GM19397 (cell line): ENCODE results near the gene ACBD3.
"Not testable (repeated sequence)": the region's sequence is repeated elsewhere in the genome, so short reads cannot be mapped to it uniquely, and the experiment has no call there.

Experiments used
- ATAC-seq: cut with Tn5 transposase; IDR thresholded peaks from one replicate; pipeline ENCODE4 v1.9.1; 2021; ENCODE audit warnings: mild to moderate bottlenecking, moderate library complexity; ENCODE audit not compliant: unreplicated experiment

ACBD3 gene

GRCh38 chr1:226186124-226187018 is at the start of gene ACBD3:
Gene ACBD3, minus strand, starts transcription at chr1:226186741. Its CDS starts 66 bp downstream, at chr1:226186675.
- peak; percentile 94 for ATAC-seq

GRCh38 chr1:226233806-226234205 is 47.3 kb upstream of the ACBD3 start:
- no peak for ATAC-seq

DNA sequence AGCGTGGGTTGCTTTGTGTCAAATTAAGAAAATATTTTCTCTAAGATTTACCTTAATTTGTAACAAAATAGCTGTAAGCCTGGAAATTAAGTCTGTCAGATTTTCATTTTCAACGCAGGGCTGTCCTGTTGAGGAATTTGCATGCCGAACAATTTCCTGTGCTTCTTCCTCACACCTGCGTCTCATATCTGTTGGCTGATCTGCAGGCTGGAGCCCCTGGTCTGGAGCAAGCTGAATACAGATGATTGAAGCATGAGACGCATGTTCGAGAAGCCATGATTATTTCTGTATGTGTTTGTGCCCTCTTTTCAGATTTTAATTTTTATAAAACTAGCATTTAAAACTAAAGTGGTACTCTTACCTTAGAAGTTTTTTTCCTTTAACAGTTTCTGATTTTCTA is 46.8 kb upstream of the ACBD3 start:
- ATAC-seq: peak; percentile 63

DNA sequence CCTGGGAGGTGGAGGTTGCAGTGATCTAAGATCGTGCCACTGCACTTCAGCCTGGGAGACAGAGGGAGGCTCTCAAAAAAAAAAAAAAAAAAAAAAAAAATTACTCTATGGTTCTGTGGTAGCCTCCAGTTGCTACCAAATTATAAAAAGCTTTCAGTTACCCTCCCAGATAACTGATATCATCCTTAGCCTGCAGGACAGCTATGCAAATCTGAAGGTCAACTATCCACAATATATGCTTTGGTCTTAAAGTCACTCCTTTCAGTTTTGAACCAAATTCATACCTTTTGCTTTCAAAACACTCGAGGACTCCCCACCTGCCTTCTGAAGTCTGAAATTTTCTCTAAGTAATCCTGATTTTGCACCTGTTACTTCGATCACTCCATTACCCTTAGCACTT is 40.1 kb upstream of the ACBD3 start:
- ATAC-seq: no peak

DNA sequence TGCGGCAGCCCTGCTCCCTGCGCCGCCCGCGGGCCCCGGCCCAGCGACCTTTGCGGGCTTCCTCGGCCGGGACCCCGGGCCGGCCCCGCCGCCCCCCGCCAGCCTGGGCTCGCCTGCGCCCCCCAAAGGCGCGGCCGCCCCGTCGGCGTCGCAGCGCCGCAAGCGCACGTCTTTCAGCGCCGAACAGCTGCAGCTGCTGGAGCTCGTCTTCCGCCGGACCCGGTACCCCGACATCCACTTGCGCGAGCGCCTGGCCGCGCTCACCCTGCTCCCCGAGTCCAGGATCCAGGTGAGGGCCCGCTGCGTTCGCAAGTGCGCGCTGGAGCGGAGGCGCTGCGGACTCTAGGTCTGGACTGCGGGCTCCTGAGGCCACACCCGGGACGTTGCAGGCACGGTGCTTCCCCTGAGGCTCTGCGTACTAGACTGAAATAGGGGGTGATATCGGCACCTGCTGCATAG is 37.3 kb upstream of the ACBD3 start:
- peak; percentile 65 for ATAC-seq

DNA sequence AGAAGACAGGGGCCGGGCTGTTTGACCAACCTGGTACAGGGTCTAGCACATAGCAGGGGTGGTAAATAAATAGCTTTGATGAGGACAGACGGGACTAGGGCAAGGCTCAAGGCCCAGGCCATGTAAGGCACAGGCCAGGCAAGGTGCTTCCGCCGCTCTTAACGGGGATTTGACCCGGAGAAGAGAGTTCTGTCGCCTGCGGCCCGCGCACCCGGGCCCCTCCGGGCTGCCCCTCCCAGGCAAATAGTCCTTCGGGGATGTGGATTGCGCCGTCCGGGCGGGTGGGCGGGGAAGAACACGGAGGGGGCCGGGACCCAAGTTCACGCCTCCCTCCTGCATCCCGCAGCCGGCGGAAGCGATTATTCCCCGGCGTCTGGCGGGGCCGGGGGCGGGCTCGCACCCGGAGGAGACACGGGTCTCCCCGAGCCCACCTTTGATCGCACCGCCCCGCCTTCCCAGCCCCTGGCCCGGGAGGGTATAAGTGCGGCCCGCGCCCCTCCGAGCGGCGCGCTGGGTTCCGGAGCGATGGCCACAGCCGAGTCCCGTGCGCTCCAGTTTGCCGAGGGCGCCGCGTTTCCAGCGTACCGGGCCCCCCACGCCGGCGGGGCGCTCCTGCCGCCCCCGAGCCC is 36.7 kb upstream of the ACBD3 start, which contains the start of gene MIXL1:
TSS of gene MIXL1 (plus strand) at position 508 of the 629 bp plus-strand sequence. CDS start at position 526, 18 bp downstream.
- peak; percentile 42 for ATAC-seq

GRCh38 chr1:226222686-226223085 is 36.1 kb upstream of the ACBD3 start:
- no peak for ATAC-seq

- no peak for ATAC-seq
These were observed 34.1 kb upstream of the ACBD3 start for GRCh38 chr1:226220473-226221189.

DNA sequence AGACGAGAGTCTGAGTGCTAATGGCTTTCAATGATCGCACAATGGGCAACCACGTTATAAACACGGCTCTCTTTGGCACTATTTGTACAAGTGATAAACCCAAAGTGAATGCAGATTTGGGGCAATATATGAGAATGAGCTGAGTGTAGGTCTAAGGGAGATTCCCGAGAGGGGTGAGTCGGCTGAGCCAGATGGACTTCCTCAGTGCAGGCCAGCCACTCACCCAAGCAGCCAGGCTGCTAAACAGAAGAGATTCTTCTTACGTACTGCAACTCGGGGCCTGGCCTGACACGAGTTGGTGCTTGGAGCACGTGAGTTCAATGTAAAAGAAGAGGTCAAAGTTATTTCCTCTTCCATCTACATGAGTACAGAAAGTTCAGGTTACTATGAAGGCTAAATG is 30.7 kb upstream of the ACBD3 start:
- ATAC-seq: no peak

GRCh38 chr1:226216056-226216455 is 29.5 kb upstream of the ACBD3 start:
- ATAC-seq: no peak

GRCh38 chr1:226215239-226215638 is 28.7 kb upstream of the ACBD3 start:
- ATAC-seq: no peak

DNA sequence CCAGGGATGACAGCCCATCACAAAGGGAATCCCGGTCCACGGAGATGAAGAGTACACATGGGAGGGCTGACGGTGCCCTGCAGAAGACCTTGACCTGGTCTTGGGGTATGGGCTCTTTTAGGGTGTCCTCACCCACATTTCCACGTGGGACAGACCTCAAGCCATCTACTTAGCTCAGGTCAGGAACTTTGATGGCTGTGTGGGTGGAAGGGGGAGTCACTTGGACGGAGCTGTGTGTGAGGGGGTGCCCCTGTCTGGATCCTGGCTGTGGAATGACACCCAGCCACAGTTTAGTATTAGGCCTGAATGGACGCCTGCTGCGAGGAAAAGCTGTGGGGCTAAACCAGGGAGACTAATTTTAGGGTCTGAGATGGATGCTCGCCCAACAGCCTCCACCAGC is 26.0 kb upstream of the ACBD3 start:
- ATAC-seq: no peak

GRCh38 chr1:226211181-226211821 is 24.8 kb upstream of the ACBD3 start:
- ATAC-seq: no peak

DNA sequence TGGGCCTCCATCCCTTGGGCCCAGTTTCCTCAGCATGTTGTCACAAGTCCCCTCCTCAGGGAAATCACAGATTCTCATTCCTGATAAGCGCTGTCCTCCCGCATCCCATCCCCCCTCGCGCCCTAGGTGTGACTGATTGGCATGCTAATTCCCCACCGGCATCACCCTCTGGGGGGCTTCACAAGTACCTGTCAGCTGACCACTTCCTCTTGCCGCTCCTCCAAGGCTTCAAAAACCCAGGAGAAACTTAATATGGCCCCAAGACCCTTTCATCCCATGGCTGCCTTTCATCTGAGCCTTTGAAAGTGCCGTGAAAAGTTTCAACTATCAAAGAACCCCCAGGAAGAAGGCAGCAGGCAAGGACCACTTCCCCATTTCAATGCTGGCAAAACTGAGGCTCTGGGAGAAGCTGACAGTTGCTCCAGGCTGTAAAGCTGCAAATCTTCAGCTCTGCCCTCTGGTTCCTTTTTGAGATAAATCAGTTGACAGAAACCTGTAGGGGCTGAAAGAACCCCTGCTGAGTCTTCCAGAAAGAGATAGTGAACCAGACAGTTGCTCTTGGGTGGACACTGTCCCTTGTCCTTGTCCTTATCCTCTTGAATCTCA is 24.1 kb upstream of the ACBD3 start:
- no peak for ATAC-seq

DNA sequence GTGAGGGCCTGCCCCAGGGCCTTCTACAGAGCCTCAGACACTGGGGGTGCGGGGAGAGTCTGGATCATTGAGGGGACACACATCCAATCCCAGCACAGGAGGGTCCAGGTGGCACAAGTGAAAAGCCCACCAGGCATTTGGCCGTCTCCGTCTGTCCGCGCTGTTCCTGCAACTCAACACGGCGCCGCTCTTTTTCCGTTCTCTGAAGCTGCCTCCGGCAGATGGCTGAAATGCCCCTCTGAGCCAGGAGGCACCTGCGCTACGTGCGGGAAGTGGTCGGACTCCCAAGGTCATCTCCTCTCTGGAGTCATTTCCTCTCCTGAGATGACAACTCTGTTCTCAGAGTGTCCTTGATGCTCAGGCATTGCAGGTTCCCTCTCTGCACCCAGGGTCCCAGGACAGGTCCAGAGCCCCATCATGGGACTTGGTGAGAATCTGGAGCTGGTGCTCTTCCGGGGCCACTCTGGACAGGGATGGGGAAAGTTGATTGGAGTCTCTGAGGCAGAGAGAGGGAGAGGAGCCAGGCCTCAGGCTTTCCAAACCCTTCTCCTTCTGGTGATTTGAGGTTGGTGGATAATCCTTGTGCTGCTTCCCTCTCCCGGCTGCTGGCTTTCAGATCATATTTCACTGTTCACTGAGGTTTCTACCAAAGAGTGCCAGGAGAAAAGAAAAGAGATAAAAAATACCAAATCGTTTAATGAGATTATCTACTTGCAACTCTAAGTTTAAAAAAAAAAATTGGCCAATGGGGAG is 22.9 kb upstream of the ACBD3 start:
- ATAC-seq: no peak

DNA sequence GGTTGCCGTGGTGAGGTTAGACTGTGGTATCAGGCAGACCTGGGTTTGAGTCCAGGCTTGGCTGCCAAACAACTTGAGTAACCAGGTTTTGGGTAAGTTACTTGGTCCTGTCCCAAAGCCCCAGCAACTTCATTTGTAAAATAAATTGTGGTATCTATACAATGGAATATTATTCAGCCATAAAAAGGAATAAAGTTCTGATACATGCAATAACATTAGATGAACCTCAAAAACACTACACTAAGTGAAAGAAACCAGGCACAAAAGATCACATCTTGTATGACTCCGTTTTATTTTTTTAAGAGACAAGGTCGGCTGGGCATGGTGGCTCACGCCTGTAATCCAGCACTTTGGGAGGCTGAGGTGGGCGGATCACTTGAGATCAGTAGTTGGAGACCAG is 20.5 kb upstream of the ACBD3 start:
- ATAC-seq: no peak

- no peak for ATAC-seq
These were observed 17.7 kb upstream of the ACBD3 start for GRCh38 chr1:226204198-226204597.

GRCh38 chr1:226203655-226204054 is 17.1 kb upstream of the ACBD3 start:
- ATAC-seq: no peak

DNA sequence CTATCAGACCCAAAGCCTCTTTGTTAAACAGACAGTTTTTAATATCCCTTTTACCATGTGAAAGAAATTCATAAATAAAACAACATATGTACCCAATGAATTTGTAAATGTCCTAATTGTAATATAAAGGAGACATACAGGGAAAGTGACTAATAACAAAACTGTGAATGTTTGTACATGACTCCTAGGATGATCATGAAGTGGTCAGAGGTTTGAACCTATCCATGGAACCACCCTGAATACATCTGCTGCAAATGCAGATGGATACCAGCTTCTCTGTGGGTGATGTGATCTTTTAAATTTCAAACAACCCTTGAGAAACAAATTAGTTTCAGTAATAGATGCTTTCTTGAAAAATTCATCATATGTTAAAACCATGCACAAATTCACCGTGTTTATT is 16.7 kb upstream of the ACBD3 start:
- ATAC-seq: no peak

GRCh38 chr1:226202666-226203065 is 16.1 kb upstream of the ACBD3 start:
- not testable (repeated sequence) for ATAC-seq
